ENCODE results near the gene GOLPH3L. TPM values are rescaled to one million over a fixed set of nuclear protein-coding genes. Genes with fewer than 3 reads are reported as not detected.
A peak's percentile ranks its signal among the peaks of the same experiment; 100 is the strongest.
"Not testable (repeated sequence)": the region's sequence is repeated elsewhere in the genome, so short reads cannot be mapped to it uniquely, and the experiment has no call there.

Gene GOLPH3L
- total RNA-seq = 12.6 and 14.3 TPM in 2 replicates

DNA sequence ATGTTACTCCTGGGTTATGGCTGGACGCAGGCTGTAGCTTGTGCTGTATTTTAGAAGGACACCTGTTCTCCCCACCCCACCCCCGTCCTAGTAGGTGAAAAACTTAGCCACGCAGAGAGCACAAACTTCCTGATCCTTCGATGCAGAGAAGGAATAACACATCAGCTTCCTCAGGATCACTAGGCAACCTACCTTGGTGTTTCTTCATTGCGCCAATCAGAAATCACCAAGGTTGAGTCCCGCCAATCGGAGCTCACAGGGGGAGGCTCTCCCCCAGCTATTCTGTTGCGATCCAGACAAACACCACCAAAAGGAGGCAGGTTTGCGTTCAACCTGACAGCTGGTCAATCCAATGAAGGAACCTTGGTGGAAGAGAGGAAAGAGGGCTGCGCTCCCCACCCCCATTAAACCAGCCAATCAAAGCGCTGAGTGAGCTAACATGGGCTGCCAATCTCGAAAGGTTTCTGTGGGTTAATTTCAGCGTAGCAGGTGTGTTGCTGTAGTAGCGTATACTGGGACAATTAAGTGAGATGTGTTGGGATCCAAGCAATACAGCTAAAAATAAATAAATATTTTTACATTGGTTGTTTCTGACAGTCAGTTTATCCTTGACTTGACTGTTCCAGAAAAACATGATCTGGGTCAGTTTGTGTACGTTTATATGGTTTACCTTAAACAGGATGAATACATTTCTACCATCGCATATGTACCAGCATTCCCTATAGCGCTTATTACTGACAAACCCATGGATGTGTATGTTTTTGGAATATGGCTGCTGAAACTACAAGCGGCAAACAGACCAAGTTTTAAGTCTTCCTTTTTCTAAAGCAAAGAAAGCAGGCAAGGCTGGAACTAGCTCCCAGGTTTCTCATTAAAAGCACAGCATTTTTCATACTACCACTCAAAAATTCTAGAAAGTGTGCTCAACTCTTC lies at the start of gene GOLPH3L:
Gene GOLPH3L, minus strand, starts transcription at position 160 of the 933 bp plus-strand sequence. CDS start 2,316 bp downstream, outside the sequence.
- TF ChIP-seq, protein P1, sequence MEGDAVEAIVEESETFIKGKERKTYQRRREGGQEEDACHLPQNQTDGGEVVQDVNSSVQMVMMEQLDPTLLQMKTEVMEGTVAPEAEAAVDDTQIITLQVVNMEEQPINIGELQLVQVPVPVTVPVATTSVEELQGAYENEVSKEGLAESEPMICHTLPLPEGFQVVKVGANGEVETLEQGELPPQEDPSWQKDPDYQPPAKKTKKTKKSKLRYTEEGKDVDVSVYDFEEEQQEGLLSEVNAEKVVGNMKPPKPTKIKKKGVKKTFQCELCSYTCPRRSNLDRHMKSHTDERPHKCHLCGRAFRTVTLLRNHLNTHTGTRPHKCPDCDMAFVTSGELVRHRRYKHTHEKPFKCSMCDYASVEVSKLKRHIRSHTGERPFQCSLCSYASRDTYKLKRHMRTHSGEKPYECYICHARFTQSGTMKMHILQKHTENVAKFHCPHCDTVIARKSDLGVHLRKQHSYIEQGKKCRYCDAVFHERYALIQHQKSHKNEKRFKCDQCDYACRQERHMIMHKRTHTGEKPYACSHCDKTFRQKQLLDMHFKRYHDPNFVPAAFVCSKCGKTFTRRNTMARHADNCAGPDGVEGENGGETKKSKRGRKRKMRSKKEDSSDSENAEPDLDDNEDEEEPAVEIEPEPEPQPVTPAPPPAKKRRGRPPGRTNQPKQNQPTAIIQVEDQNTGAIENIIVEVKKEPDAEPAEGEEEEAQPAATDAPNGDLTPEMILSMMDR (conservative IDR thresholded peaks at IDR 0.05; ENCODE audit: low read depth, low read length) = peak; percentile 9
- peak within 1 kb of the TSS; percentile 96 for H3K4me3 ChIP-seq (ENCODE audit: low read depth, low read length)
- peak; percentile 97 for DNase-seq (ENCODE audit: low read depth)

DNA sequence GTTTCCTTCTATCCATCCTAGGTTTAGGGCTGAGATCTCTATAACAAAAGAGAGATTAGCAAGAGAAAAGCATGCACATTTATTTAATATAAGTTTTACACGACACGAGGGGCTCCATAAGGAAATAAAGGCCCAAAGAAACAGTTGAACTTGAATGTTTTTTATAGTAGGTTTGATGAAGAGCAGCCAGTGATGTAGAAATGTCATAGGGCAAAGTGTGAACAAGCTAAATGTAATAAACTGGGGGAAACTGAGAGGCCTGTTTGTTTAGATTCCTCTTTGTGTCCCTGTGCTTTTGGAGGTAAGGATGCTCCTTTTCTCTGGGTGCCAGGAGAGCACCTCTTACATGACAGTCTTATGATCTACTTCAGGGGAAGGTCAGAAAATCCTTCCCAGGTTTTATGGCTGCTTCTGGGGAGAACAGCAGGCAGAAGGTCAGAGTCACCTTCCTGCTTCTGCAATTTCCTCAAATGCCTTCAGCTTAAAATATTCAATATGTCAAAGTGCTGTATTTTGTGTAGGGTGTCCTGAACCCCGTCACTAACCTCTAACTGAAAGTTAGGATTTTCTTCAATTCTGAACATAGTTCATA lies 33.3 kb upstream of the GOLPH3L start:
- DNase-seq (ENCODE audit: low read depth) = no peak
- TF ChIP-seq, protein P1 (conservative IDR thresholded peaks at IDR 0.05; ENCODE audit: low read depth, low read length) = no peak

DNA sequence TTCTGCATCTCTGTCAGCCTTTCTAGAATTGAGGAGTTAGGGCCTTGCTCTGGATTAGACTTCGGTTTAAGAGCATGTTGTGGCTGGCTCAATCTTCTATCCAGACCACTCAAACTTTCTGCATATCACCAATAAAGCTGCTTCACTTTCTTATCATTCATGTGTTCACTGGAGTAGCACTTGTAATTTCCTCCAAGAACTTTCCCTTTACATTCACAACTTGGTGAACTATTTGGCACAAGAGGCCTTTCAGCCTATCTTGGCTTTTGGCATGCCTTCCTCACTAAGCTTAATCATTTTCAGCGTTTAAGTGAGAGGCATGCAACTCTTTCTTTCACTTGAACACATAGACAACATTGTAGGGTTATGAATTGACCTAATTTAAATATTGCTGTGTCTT lies 27.4 kb upstream of the GOLPH3L start:
- H3K4me3 ChIP-seq (ENCODE audit: low read depth, low read length) = no peak overlapping the region
- no peak for DNase-seq (ENCODE audit: low read depth)
- TF ChIP-seq, protein P1 (conservative IDR thresholded peaks at IDR 0.05; ENCODE audit: low read depth, low read length) = no peak

More for the DNA sequence above, 33.3 kb upstream of the GOLPH3L start:
- H3K4me3 ChIP-seq (ENCODE audit: low read depth, low read length) = no peak overlapping the region

DNA sequence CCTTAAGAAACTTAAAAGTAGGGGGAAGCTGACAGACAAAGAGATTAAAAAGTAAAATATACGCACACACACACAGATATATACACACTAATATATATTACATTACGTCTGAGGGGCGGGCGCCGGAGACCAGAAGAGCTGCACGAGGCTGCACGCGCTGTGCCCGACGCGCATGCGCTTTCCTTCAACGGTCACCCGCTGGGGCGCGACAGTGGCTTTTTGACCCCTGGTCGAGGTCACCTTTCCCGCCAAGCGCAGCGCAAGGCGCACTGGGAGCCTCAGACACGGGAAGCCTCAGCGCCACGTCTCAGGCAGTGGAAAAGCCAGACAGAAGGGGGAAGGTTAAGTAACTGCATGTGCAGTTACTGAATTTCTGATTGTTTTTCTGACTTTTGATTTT lies 23.7 kb upstream of the GOLPH3L start, which contains the start of gene HORMAD1:
Gene HORMAD1, minus strand, starts transcription at position 193 of the 400 bp plus-strand sequence. CDS start 1,390 bp downstream, outside the sequence.
- no peak for DNase-seq (ENCODE audit: low read depth)
- TF ChIP-seq, protein P1 (conservative IDR thresholded peaks at IDR 0.05; ENCODE audit: low read depth, low read length) = no peak
- no peak within 1 kb of the TSS for H3K4me3 ChIP-seq (ENCODE audit: low read depth, low read length)

DNA sequence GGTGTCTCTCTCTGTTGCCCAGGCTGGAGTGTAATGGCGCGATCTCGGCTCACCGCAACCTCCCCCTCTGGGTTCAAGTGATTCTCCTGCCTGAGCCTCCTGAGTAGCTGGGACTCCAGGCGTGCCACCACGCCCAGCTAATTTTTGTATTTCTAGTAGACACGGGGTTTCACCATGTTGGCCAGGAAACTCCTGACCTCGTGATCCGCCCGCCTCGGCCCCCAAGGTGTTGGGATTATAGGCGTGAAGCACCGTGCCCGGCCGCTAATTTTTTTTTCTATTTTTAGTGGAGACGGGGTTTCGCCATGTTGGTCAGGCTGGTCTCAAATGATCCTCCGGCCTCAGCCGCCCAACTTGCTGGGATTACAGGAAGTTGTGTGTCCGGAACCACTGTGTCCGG lies 23.1 kb upstream of the GOLPH3L start:
- TF ChIP-seq, protein P1 (conservative IDR thresholded peaks at IDR 0.05; ENCODE audit: low read depth, low read length) = no peak
- no peak overlapping the region for H3K4me3 ChIP-seq (ENCODE audit: low read depth, low read length)
- no peak for DNase-seq (ENCODE audit: low read depth)

DNA sequence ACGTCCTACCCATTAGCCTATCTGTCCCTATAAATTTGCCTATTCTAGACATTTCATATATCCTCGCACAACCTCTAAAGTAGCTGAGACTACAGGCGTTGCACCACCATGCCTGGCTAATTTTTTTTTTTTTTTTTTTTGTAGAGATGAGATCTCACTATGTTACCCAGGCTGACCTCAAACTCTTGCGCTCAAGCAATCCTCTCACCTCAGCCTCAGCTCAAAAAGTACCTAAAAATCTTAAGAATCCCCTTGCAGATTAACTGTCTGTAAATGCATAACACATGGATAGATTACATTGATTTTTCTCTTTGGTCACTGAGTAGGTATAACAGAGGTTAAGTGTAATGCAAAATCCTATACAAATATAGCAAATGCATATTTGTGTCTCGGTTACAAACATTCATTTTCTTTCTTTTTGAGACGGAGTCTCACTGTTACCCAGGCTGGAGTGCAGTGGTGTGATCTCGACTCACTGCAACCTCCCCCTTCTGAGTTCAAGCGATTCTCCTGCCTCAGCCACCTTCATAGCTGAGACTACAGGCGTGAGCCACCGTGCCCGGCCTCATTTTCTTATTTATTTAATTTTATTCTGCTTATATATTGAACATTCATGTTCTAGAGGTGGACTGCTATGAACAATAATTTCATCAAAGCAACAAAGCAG lies 21.4 kb upstream of the GOLPH3L start:
- no peak for DNase-seq (ENCODE audit: low read depth)
- H3K4me3 ChIP-seq (ENCODE audit: low read depth, low read length) = no peak overlapping the region
- TF ChIP-seq, protein P1 (conservative IDR thresholded peaks at IDR 0.05; ENCODE audit: low read depth, low read length) = no peak

DNA sequence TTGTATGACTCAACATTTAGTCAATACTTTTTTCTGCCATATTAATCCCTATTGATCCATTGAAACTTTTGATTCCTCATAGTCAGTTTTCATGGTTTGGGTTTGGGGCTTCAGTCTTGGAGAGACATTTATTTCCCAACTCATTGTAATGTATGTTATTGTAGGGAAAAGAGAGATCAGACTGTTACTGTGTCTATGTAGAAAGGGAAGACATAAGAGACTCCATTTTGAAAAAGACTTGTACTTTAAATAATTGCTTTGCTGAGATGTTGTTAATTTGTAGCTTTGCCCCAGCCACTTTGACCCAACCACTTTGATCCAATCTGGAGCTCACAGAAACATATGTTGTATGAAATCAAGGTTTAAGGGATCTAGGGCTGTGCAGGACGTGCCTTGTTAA lies 12.1 kb upstream of the GOLPH3L start:
- not testable (repeated sequence) for H3K4me3 ChIP-seq (ENCODE audit: low read depth, low read length); DNase-seq (ENCODE audit: low read depth)
